Smooth muscle cell (in vitro differentiated cells): ENCODE measurements around the gene IL1RAPL1. TPM values are rescaled to one million over a fixed set of nuclear protein-coding genes. Genes with fewer than 3 reads are reported as not detected.

Source experiments
- DNase-seq: peaks from one replicate; lab custom pipeline; 2025; ENCODE audit not compliant: unreplicated experiment; lab: John Stamatoyannopoulos, UW
- H2AFZ ChIP-seq: fragments of 200-600 bp; sonication (generic); 2 replicates; pipeline ENCODE4 v1.6.0; 2016; ENCODE audit warnings: antibody characterized with exemption, low read depth, mild to moderate bottlenecking
- H3F3A ChIP-seq: fragments of 200-600 bp; sonication (generic); 2 replicates; pipeline ENCODE4 v1.6.0; 2017; ENCODE audit warnings: antibody characterized with exemption, low read depth
- H3K27ac ChIP-seq: fragments of 200-600 bp; sonication (generic); 2 replicates; pipeline ENCODE4 v1.5.1; 2016; ENCODE audit warnings: low read depth, mild to moderate bottlenecking
- H3K27me3 ChIP-seq: fragments of 200-600 bp; sonication (generic); 2 replicates; pipeline ENCODE4 v1.6.1; 2016; ENCODE audit warnings: low read depth, mild to moderate bottlenecking
- H3K36me3 ChIP-seq: fragments of 200-600 bp; sonication (generic); 2 replicates; pipeline ENCODE4 v1.5.1; 2016; ENCODE audit warnings: low read depth
- H3K4me1 ChIP-seq: fragments of 200-600 bp; sonication (generic); 2 replicates; pipeline ENCODE4 v1.5.1; 2016; ENCODE audit warnings: low read depth
- H3K4me2 ChIP-seq: fragments of 200-600 bp; sonication (generic); 2 replicates; pipeline ENCODE4 v1.6.0; 2016; ENCODE audit warnings: mild to moderate bottlenecking
- H3K4me3 ChIP-seq: fragments of 200-600 bp; sonication (generic); 2 replicates; pipeline ENCODE4 v1.5.1; 2016; ENCODE audit warnings: mild to moderate bottlenecking
- H3K79me2 ChIP-seq: fragments of 200-600 bp; sonication (generic); 2 replicates; pipeline ENCODE4 v1.6.0; 2016; ENCODE audit warnings: low read depth, mild to moderate bottlenecking
- H3K9ac ChIP-seq: fragments of 200-600 bp; sonication (generic); 2 replicates; pipeline ENCODE4 v1.6.0; 2016; ENCODE audit warnings: low read depth
- H3K9me3 ChIP-seq: fragments of 200-600 bp; sonication (generic); replicated peaks from 2 replicates; pipeline ENCODE4 v1.5.1; 2016; ENCODE audit warnings: low read depth
- H4K20me1 ChIP-seq: fragments of 200-600 bp; sonication (generic); 2 replicates; pipeline ENCODE4 v1.6.0; 2016; ENCODE audit warnings: low read depth
- WGBS: methylation state at CpG from one replicate; pipeline ENCODE4 v1.1.7; 2016; ENCODE audit warnings: low lambda C conversion rate; 5-methylcytosine and 5-hydroxymethylcytosine counted together
- polyA plus RNA-seq: library from polyadenylated mRNA; unstranded; fragments of >200 nt; fragmentation: Nextera tagmentation; extraction: Ambion mirVana; gene quantifications from 2 replicates; pipeline ENCODE4 v1.2.1, GENCODE V29; 2016
- total RNA-seq: library from RNA; depleted of rRNA; stranded (reverse); fragments of >200 nt; gene quantifications from 2 replicates; pipeline ENCODE4 v1.2.3, GENCODE V29; 2014
- TF ChIP-seq, protein P1 (sequence below): fragments of 200-600 bp; sonication (generic); IDR thresholded peaks from 2 replicates; pipeline ENCODE4 v1.5.1; 2017; ENCODE audit warnings: borderline replicate concordance, mild to moderate bottlenecking, antibody characterized with exemption; ENCODE audit not compliant: insufficient read depth, poor library complexity, severe bottlenecking

IL1RAPL1 gene
- total and polyA plus RNA-seq, 2 experiments from 2014 or later, result 0.04 TPM; not detected in 1

DNA sequence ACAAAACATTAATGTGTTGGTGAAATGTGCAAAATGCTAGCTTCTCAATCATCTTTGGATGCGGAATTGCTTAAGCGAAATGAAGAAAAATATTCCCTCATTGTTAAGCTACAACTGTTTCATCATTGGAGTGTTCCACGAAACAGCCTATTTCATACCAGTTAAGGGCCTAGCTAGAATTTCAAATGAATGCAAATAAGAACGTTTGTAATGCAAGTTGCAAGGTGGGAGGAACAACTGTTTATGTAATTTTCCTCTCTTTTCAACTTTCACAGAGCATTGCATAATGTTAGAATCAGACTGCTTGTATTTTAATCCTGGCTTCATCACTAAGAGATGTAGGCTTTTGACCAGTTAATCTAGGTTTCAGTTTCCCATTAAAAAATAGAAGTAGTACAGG is 480.1 kb downstream of the IL1RAPL1 start:
- Histone ChIP-seq H3F3A (no peaks in the 10 kb centered on the region), H3K9me3 (no peaks in the 10 kb centered on the region), H3K36me3 (no peaks in the 10 kb centered on the region), H3K4me1 (no peaks in the 10 kb centered on the region), H3K27ac (no peak overlapping the region), H3K9ac (no peak overlapping the region), H2AFZ (no peak overlapping the region), H3K4me2 (no peak overlapping the region), H3K79me2 (no peaks in the 10 kb centered on the region), H4K20me1 (no peaks in the 10 kb centered on the region), H3K27me3 (no peaks in the 10 kb centered on the region), H3K4me3 (no peak overlapping the region)
- DNase-seq, result no peak
- TF ChIP-seq, protein P1, sequence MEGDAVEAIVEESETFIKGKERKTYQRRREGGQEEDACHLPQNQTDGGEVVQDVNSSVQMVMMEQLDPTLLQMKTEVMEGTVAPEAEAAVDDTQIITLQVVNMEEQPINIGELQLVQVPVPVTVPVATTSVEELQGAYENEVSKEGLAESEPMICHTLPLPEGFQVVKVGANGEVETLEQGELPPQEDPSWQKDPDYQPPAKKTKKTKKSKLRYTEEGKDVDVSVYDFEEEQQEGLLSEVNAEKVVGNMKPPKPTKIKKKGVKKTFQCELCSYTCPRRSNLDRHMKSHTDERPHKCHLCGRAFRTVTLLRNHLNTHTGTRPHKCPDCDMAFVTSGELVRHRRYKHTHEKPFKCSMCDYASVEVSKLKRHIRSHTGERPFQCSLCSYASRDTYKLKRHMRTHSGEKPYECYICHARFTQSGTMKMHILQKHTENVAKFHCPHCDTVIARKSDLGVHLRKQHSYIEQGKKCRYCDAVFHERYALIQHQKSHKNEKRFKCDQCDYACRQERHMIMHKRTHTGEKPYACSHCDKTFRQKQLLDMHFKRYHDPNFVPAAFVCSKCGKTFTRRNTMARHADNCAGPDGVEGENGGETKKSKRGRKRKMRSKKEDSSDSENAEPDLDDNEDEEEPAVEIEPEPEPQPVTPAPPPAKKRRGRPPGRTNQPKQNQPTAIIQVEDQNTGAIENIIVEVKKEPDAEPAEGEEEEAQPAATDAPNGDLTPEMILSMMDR, result no peak
- WGBS, result 61% methylated on average over 4 of the region's 4 CpGs

DNA sequence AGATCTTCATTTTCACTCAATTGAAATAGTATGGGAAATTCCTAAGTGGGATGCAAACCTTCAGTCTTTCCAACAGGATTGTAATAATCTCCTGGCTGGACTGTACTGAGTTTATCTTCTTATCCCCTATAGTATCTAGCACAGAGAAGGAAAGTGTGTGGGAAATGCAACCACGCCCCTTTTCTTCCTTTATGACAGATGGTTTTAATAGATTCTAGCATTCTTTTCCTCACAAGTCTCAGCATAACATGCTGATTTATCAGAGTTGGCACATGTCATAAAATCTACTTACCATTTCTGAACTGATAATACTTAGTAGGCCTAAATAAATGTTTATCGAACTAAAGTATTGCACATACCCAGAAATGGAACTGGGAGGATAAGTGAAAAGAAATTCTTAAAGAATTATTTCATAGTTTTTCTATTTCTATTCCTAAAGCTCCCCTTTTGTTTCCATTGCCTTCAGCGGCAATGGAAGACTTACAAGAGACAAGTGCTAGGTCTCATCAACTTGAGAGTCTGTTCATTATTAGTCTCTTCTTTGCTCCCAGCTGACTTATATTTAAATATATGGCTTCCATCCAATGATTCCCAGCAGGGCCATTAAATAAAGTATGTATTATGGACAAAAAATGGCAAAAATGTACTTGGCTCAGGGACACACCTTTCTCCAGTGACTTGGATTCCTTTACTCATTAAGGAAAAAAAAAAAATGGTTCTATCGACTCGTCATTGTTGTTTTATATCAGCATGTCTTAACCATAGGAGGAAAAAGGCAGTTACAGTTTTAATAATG is 484.5 kb downstream of the IL1RAPL1 start:
- H3K4me3 ChIP-seq, result no peak overlapping the region
- H3K4me1 ChIP-seq, result no peaks in the 10 kb centered on the region
- no peaks in the 10 kb centered on the region for H4K20me1 ChIP-seq
- H3K79me2 ChIP-seq, result no peaks in the 10 kb centered on the region
- no peak overlapping the region for H3K9ac ChIP-seq
- no peak for DNase-seq
- H3K36me3 ChIP-seq, result no peaks in the 10 kb centered on the region
- no peaks in the 10 kb centered on the region for H3F3A ChIP-seq
- no peak overlapping the region for H3K27ac ChIP-seq
- 82% methylated on average over 5 of the region's 5 CpGs for WGBS
- no peak overlapping the region for H2AFZ ChIP-seq
- TF ChIP-seq, protein P1, result no peak
- no peaks in the 10 kb centered on the region for H3K9me3 ChIP-seq
- H3K27me3 ChIP-seq, result no peaks in the 10 kb centered on the region
- no peak overlapping the region for H3K4me2 ChIP-seq

DNA sequence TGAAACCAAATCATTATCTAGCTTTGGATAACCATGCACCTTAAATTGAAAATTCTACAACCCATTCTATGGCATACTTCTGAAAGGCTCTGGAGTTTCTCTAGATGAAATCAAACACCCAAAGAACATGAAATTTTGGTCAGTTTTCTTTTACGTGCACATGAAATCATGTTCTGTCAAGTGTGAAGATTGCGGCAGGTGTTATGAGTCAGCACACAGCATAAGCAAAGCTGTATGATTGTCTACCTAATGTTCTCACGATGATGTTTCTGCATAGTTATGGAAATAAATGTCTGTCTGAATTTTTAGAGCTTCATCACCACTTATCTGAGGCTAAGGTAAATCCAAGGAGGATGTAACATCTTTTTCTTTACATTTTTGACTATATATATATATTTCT is 495.3 kb downstream of the IL1RAPL1 start:
- peaks cover 6% of the 10 kb centered on the region for H3K9me3 ChIP-seq
- TF ChIP-seq, protein P1, result no peak
- whole genome bisulfite sequencing, result 80% methylated on average over 3 of the region's 3 CpGs

DNA sequence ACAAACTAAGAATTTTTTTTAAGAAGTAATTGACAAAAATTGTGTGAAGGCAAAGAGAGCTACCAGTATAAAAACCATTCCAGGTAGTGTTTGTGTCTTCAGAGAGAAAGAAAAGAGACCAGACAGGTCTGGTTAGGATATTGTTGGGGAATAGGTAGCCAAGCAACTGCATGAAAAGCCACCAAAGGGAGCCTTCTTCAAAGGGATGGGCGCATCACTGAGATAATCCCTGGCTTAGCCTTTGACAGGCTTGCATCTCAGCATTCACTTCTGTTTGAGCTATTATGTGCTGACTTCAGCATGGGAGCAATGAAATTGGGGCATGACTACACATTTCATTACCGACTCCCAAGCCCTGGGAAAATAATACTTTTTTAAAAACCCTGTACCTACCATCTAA is 496.6 kb downstream of the IL1RAPL1 start:
- no peak for DNase-seq
- Histone ChIP-seq H3K27me3 (no peaks in the 10 kb centered on the region), H4K20me1 (no peaks in the 10 kb centered on the region), H3K4me3 (no peak overlapping the region), H3K27ac (peak overlapping the region; percentile 42), H3K9me3 (no peaks in the 10 kb centered on the region), H3K4me1 (no peaks in the 10 kb centered on the region), H2AFZ (no peak overlapping the region), H3F3A (no peaks in the 10 kb centered on the region), H3K9ac (no peak overlapping the region), H3K36me3 (no peaks in the 10 kb centered on the region), H3K4me2 (no peak overlapping the region), H3K79me2 (no peaks in the 10 kb centered on the region)
- TF ChIP-seq, protein P1, result no peak
- WGBS, result 66% methylated on average over 2 of the region's 2 CpGs

More for the DNA sequence above, 495.3 kb downstream of the IL1RAPL1 start:
- no peak overlapping the region for H2AFZ ChIP-seq
- no peak for DNase-seq
- H4K20me1 ChIP-seq, result no peaks in the 10 kb centered on the region
- no peak overlapping the region for H3K4me2 ChIP-seq
- no peaks in the 10 kb centered on the region for H3K79me2 ChIP-seq
- no peak overlapping the region for H3K4me3 ChIP-seq
- H3K36me3 ChIP-seq, result no peaks in the 10 kb centered on the region
- no peaks in the 10 kb centered on the region for H3K27me3 ChIP-seq
- no peaks in the 10 kb centered on the region for H3F3A ChIP-seq
- no peak overlapping the region for H3K27ac ChIP-seq
- H3K9ac ChIP-seq, result no peak overlapping the region
- H3K4me1 ChIP-seq, result no peaks in the 10 kb centered on the region
